Heart right ventricle (tissue), 16 donors: ENCODE results near the gene SKA3. TPM values are rescaled to one million over a fixed set of nuclear protein-coding genes. Genes with fewer than 3 reads are reported as not detected.
A peak's percentile ranks its signal among the peaks of the same experiment; 100 is the strongest.

Source experiments
- ATAC-seq, 8 donors: fragments of 200-7000 bp; cut with Tn5 transposase; one replicate each; pipeline ENCODE4 v1.9.1; 2020; ENCODE audit warnings: mild to moderate bottlenecking in 8 of 8, moderate library complexity in 8 of 8, moderate number of reproducible peaks in 1 of 8
- DNase-seq, 2 donors: peaks; one replicate each; pipeline ENCODE4 v3.0.0-alpha.2; 2020
- H3K27ac ChIP-seq, 10 donors: fragments of 200-600 bp; sonication (generic) in 2 of 10; one replicate each; pipeline versions ENCODE4 v1.5.0 to v1.8.0; 2020 to 2022; ENCODE audit warnings: mild to moderate bottlenecking in 3 of 10
- H3K27me3 ChIP-seq, 7 donors: fragments of 200-600 bp; one replicate each; pipeline ENCODE4 v1.8.0; 2021 to 2022; ENCODE audit warnings: mild to moderate bottlenecking in 2 of 7
- H3K36me3 ChIP-seq, 9 donors: fragments of 200-600 bp; sonication (generic) in 1 of 9; one replicate each; pipeline versions ENCODE4 v1.5.0 to v1.8.0; 2020 to 2022; ENCODE audit warnings: mild to moderate bottlenecking in 2 of 9
- H3K4me1 ChIP-seq, 9 donors: fragments of 200-600 bp; sonication (generic) in 1 of 9; one replicate each; pipeline versions ENCODE4 v1.5.0 to v1.8.0; 2020 to 2022; ENCODE audit warnings: mild to moderate bottlenecking in 4 of 9
- H3K4me3 ChIP-seq, 10 donors: fragments of 200-600 bp; sonication (generic) in 2 of 10; one replicate each; pipeline versions ENCODE4 v1.5.0 to v1.8.0; 2020 to 2022; ENCODE audit warnings: mild to moderate bottlenecking in 7 of 10, moderate library complexity in 2 of 10
- H3K9me3 ChIP-seq, 11 donors: fragments of 200-600 bp in 10 of 11; sonication (generic) in 2 of 11; one replicate each; pipeline versions ENCODE4 v1.5.0 to v1.8.0; 2013 to 2022; ENCODE audit warnings: mild to moderate bottlenecking in 2 of 11, control low read depth in 1 of 11, moderate library complexity in 1 of 11
- WGBS, 2 donors: extraction: QIAGEN DNeasy Blood & Tissue Kit; methylation state at CpG; one replicate each; pipeline ENCODE4 v1.1.7; 2013; ENCODE audit warnings: inconsistent platforms in 1 of 2; 5-methylcytosine and 5-hydroxymethylcytosine counted together
- intact Hi-C, 10 donors: fragments of 100-400 bp; cut with DNase I; formaldehyde crosslinking; loops; one replicate each; pipeline versions ENCODE4 v1.11.1 to v1.14.2; 2022
- polyA plus RNA-seq, 2 donors: library from polyadenylated mRNA; stranded (reverse); fragments of 200-250 nt; gene quantifications; one replicate each; pipeline ENCODE4 v1.2.3, GENCODE V29; 2013
- total RNA-seq, 10 donors: library from RNA; stranded (reverse); fragmentation: NEBNext Ultra II Directional in 3 of 10; extraction: Animal tissue kit (Norgen Biotek cat#: 25700) in 3 of 10; gene quantifications; one replicate each; pipeline versions ENCODE4 v1.2.1 to v1.2.4, GENCODE V29; 2021 to 2023
- TF ChIP-seq, protein P1 (sequence below), 9 donors: fragments of 200-600 bp; sonication (generic) in 2 of 9; IDR thresholded peaks; one replicate each; pipeline versions ENCODE4 v1.5.0 to v1.8.0; 2021 to 2022; ENCODE audit warnings: antibody characterized with exemption in 9 of 9, mild to moderate bottlenecking in 5 of 9, moderate library complexity in 1 of 9
- donor health status: Arrhythmogenic right ventricular cardiomyopathy.
- donor health status: ischemic (EF 13 %, LVEDD 7.1; RV severe dilation, severe dysfunction).
- donor health status: healthy with polysubstance abuse.
- donor health status: DM: no; HTN: yes; CAD: no.
- donor health status: DM: no; HTN: no; CAD: no.
- donor health status: ischemic (EF 25% LVEDD 6.9; RV normal size, moderate dysfunction).
- donor health status: ischemic (EF 25% LVEDD 5.7; RV mildly dilated, moderate dysfunction).
- donor health status: healthy.
- donor health status: DM: yes; HTN: yes; CAD: no.
- donor health status: Ischemic cardiomyopathy.
- donor health status: ischemic (EF 35%, LVEDD 5.7; RV mildly dilated, moderate dysfunction).
- donor health status: nonischemic (EF 11% LVEDD 7.7; RV severe dilation, severe dysfunction).
- donor health status: DM: yes; HTN: yes; CAD: no.
- donor health status: PGD.
- donor health status: ischemic (EF 29% LVEDD 5.4; RV normal size, mild dysfunction).
- donor health status: nonischemic (EF 23%, LVEDD 6.1; RV moderate dilation, normal function).

SKA3 gene
- total and polyA plus RNA-seq, 12 donors, result 0.06 to 1.8 (median 0.21) TPM; not detected in 1

DNA sequence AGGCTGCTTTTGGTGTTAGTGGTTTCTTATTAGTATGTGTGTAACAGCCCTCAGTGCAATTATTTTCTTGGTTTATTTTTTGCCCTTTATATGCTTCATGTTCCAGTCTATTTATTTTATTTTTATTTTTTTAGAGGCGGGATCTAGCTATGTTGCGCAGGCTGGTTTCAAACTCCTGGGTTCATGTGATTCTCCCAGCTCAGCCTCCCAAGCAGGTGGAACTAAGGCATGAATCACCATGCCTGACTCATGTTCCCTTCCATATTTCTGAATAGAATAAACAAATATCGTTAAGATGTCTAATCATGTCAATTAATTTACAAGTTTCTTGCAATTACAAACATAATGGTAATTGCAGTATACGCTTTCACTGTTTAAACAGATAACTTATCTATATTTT, 11.7 kb downstream of the SKA3 start:
- 98% methylated on average over 4 of the region's 4 CpGs for WGBS, 2 donors
- DNase-seq (no peak), ATAC-seq (no peak)
- intact Hi-C loops, result no loop called here
- Histone ChIP-seq H3K27me3 (no peaks in the 10 kb centered on the region), H3K36me3 (peaks cover 0 to 4% (median 0%) of the 10 kb centered on the region in 9 donors), H3K4me3 (no peak overlapping the region), H3K27ac (no peak overlapping the region), H3K9me3 (no peaks in the 10 kb centered on the region), H3K4me1 (no peaks in the 10 kb centered on the region)
- TF ChIP-seq, protein P1, sequence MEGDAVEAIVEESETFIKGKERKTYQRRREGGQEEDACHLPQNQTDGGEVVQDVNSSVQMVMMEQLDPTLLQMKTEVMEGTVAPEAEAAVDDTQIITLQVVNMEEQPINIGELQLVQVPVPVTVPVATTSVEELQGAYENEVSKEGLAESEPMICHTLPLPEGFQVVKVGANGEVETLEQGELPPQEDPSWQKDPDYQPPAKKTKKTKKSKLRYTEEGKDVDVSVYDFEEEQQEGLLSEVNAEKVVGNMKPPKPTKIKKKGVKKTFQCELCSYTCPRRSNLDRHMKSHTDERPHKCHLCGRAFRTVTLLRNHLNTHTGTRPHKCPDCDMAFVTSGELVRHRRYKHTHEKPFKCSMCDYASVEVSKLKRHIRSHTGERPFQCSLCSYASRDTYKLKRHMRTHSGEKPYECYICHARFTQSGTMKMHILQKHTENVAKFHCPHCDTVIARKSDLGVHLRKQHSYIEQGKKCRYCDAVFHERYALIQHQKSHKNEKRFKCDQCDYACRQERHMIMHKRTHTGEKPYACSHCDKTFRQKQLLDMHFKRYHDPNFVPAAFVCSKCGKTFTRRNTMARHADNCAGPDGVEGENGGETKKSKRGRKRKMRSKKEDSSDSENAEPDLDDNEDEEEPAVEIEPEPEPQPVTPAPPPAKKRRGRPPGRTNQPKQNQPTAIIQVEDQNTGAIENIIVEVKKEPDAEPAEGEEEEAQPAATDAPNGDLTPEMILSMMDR (IDR thresholded peaks at IDR 0.05), result no peak

DNA sequence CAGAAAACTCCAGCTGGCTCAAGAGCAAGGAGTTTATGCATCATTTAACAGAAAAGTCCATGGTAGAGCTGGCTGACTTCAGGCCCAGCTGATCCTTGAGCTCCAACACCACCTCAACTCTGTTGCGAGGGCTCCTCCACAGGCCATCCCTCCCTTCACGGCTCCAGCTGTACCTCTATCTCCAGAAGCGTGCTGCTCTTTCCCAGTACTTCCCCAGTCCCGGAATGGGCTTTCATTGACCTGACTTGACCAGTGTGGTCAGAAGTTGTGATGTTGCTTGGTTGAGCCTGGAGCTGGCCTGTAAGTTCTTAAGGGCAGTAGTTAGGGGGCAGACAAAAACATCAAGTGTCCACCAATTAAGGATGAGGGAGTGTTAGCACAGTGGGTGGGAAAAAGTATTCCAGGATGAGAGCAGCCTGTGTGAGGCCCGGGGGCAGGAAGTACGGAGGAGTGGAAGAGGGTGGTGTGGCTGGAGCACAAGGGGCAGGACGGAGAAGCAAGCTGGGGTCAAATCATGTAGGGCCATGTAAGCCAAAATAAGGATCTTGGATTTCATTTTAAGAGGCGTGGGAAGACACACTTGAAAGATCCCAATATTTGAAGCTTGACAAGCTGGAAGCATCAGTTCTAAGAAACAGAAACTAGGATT, 24.0 kb downstream of the SKA3 start:
- ATAC-seq (no peak), DNase-seq (no peak)
- peaks cover 0 to 14% (median 5%) of the 10 kb centered on the region in 9 donors for H3K4me1 ChIP-seq
- intact Hi-C loops, result no loop called here
- no peak overlapping the region for H3K4me3 ChIP-seq
- TF ChIP-seq, protein P1 (IDR thresholded peaks at IDR 0.05), result no peak
- peaks cover 0 to 21% (median 8%) of the 10 kb centered on the region in 9 donors for H3K36me3 ChIP-seq
- no peaks in the 10 kb centered on the region for H3K9me3 ChIP-seq
- no peaks in the 10 kb centered on the region for H3K27me3 ChIP-seq
- H3K27ac ChIP-seq, result no peak overlapping the region
- WGBS, 2 donors, result 76 to 79% methylated on average over 8 of the region's 8 CpGs

DNA sequence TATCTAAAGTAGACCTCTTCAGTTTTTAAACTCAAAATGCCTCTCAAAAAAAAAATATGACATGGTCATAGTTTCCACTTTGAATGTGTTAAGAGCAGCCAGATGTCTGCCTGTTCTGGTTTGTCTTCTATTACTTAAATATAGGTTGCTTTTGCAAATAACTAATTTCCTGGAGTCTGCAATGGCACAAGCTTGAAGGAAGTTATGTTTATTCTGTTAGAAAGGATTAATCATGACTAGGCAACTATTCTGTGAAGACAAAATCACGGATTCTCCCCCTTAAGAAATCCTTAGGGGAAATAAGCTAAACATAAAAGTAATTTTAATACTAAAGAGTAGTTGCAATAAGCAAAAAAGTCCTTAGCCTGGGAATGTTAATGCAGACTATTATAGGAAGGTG, 26.3 kb downstream of the SKA3 start:
- Histone ChIP-seq H3K36me3 (peaks cover 0 to 42% (median 19%) of the 10 kb centered on the region in 9 donors), H3K9me3 (no peaks in the 10 kb centered on the region), H3K4me3 (no peak overlapping the region), H3K4me1 (peaks cover 0 to 14% (median 5%) of the 10 kb centered on the region in 9 donors), H3K27ac (peak overlapping the region in 6 of 10 donors; percentile 8 to 78 (median 62)), H3K27me3 (no peaks in the 10 kb centered on the region)
- WGBS, 2 donors, result 56 to 67% methylated on average over 1 of the region's 1 CpG
- DNase-seq (no peak), ATAC-seq (no peak)
- TF ChIP-seq, protein P1 (IDR thresholded peaks at IDR 0.05), result no peak
- intact Hi-C loops, result no loop called here

DNA sequence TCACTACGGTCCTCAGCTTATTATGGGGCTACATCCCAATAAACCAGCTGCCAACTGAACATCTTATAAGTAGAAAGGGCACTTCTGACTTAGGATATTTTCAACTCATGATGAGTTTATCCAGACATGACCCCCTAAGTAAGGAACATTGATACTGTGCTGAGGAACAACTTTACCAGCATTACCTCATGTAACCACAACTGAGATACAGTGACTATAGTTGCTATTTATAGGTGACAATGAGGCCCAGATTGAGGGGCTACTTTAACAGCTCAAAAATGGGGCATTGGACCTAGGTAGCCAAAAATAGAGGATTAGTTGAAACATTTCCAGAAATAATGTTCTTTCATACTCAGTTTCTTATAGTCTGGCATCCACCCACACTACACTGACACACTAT, 26.8 kb downstream of the SKA3 start:
- peak overlapping the region in 6 of 10 donors; percentile 8 to 78 (median 62) for H3K27ac ChIP-seq
- no peaks in the 10 kb centered on the region for H3K27me3 ChIP-seq
- DNase-seq (no peak), ATAC-seq (peak; percentile 55 to 93 (median 89))
- H3K36me3 ChIP-seq, result peaks cover 0 to 46% (median 19%) of the 10 kb centered on the region in 9 donors
- H3K9me3 ChIP-seq, result no peaks in the 10 kb centered on the region
- TF ChIP-seq, protein P1 (IDR thresholded peaks at IDR 0.05), result no peak
- intact Hi-C loops, result no loop called here
- H3K4me1 ChIP-seq, result peaks cover 0 to 15% (median 5%) of the 10 kb centered on the region in 9 donors
- WGBS, 2 donors, result 38 to 55% methylated on average over 1 of the region's 1 CpG
- no peak overlapping the region for H3K4me3 ChIP-seq
